ENCODE data around the gene NOX5. TPM values are rescaled to one million over a fixed set of nuclear protein-coding genes. Genes with fewer than 3 reads are reported as not detected.

The NOX5 gene
- total RNA-seq, 1 donor, result not detected

DNA sequence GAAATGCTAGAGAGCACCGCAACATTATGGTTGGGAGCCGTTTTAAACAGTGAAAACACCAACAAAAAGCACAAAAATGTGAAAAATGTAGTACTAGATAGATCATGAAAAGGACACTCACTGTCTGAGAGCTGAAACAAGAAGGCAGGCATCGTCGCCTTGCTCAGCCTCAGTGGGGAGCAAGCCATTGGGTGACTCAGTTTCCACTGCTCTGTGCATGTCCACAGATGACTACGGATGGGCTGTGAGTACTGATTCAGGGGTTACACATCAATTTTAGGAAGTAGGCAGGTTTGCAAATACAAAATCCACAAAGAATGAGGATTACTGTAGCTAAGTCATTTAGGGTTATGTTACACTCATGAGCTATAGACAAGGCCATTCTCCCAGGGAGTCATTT lies 10.8 kb downstream of the NOX5 start:
- no peak overlapping the region for H3K4me3 ChIP-seq (ENCODE audit: low read length)
- H3K27me3 ChIP-seq (ENCODE audit: insufficient read depth, low read length), result no peaks in the 10 kb centered on the region
- H3K9me3 ChIP-seq (ENCODE audit: low read depth, low read length), result no peaks in the 10 kb centered on the region
- no peaks in the 10 kb centered on the region for H3K4me1 ChIP-seq (ENCODE audit: insufficient read depth, low read length)

DNA sequence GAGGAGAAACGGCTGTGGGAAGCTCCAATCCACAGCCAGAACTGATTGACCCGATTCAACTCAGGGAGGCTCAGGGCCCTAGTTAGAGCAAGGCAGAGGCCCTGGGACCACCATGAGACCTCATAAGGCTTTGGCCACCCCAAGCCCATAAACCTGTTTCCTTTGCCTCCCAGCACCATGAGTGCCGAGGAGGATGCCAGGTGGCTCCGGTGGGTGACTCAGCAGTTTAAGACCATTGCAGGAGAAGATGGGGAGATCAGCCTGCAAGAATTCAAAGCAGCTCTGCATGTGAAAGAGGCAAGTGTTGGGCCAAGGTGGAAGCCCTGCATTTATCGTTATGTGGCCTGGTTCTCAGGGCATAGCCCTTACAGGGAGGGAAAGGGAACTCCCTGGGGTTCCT lies 11.9 kb downstream of the NOX5 start:
- Histone ChIP-seq H3K4me1 (ENCODE audit: insufficient read depth, low read length) (peaks cover 1% of the 10 kb centered on the region), H3K27me3 (ENCODE audit: insufficient read depth, low read length) (no peaks in the 10 kb centered on the region), H3K9me3 (ENCODE audit: low read depth, low read length) (no peaks in the 10 kb centered on the region), H3K4me3 (ENCODE audit: low read length) (no peak overlapping the region)

DNA sequence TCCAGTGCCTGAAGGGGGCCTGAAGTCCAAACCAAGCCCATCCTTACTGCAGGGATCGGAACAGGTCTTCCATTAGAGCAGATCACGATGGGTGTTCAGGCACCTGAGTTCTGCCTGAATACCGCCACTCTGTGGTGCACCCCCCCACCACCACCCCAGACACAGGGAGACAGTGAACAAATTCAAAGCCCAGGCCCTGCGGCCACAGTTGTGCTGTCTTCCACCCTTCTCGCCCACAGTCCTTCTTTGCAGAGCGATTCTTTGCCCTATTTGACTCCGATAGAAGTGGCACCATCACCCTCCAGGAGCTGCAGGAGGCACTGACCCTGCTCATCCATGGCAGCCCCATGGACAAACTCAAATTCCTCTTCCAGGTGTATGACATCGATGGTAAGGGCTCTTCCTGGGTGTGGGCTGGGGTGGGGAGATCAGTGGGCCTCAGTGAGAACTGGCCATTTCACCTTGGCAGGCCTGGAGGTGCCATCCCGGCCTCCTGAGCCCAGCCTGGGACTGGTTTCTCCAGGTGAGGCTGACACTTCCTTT lies 13.6 kb downstream of the NOX5 start:
- H3K4me1 ChIP-seq (ENCODE audit: insufficient read depth, low read length), result peaks cover 9% of the 10 kb centered on the region
- no peaks in the 10 kb centered on the region for H3K27me3 ChIP-seq (ENCODE audit: insufficient read depth, low read length)
- no peaks in the 10 kb centered on the region for H3K9me3 ChIP-seq (ENCODE audit: low read depth, low read length)
- H3K4me3 ChIP-seq (ENCODE audit: low read length), result no peak overlapping the region

DNA sequence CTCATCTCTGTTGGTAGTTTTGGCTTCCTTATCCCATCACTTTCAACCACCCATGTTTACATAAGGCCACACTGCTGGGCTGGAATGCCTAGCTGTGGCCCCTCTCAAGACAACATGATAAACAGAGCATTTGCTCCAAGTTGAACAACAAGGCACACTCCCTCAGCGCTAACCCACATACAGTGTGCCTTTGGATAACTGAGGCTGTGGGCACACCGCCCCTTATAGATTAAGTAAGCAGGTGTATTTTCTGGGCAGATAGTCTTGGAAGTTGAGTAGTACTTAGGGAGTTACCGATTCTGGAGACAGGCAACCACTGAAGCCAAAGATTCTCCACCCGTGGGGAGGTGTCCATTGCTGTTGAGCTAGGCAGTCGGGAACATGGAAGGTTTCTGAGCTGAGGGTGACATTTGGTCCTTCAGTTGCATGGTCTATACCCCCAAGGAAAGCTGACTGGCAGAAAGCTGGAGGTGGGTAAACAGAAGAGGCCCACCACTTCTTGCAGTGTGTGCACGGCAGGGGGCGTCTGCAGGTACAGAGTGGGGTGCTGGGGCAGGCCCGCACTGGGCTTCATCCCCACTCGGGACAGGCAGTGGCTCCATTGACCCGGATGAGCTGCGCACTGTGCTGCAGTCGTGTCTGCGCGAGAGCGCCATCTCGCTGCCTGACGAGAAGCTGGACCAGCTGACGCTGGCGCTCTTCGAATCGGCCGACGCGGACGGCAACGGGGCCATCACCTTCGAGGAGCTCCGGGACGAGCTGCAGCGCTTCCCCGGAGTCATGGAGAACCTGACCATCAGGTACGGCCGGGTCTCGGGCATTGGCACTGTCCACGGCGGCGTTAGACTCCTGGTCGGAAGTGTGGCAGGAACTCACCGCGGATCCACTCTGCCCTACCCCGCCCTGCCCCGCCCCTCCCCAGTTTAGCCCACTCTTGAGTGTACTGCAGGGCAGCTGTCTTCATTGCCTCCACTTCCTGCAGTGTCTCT lies 16.8 kb downstream of the NOX5 start:
- no peaks in the 10 kb centered on the region for H3K9me3 ChIP-seq (ENCODE audit: low read depth, low read length)
- H3K4me3 ChIP-seq (ENCODE audit: low read length), result no peak overlapping the region
- no peaks in the 10 kb centered on the region for H3K27me3 ChIP-seq (ENCODE audit: insufficient read depth, low read length)
- peaks cover 9% of the 10 kb centered on the region for H3K4me1 ChIP-seq (ENCODE audit: insufficient read depth, low read length)

DNA sequence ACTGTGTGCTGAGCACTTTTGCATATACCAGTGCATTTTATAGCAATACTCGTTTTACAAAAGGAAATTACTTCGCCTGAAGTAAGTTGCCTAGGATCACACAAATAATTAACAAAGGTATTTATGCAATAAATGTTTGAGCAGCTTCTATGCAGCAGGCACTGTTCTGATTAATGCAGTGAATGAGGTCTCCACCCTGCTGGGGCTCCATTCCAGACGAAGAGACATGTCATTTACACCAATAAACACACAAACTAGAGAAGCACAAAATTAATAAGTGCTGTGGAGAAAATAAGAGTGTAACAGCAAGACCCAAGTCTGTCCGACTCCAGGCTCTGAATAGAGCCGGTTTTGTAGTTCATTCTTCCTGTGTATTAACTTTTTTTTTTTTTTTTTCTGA lies 17.5 kb downstream of the NOX5 start:
- H3K4me3 ChIP-seq (ENCODE audit: low read length), result no peak overlapping the region
- no peaks in the 10 kb centered on the region for H3K9me3 ChIP-seq (ENCODE audit: low read depth, low read length)
- peaks cover 9% of the 10 kb centered on the region for H3K4me1 ChIP-seq (ENCODE audit: insufficient read depth, low read length)

DNA sequence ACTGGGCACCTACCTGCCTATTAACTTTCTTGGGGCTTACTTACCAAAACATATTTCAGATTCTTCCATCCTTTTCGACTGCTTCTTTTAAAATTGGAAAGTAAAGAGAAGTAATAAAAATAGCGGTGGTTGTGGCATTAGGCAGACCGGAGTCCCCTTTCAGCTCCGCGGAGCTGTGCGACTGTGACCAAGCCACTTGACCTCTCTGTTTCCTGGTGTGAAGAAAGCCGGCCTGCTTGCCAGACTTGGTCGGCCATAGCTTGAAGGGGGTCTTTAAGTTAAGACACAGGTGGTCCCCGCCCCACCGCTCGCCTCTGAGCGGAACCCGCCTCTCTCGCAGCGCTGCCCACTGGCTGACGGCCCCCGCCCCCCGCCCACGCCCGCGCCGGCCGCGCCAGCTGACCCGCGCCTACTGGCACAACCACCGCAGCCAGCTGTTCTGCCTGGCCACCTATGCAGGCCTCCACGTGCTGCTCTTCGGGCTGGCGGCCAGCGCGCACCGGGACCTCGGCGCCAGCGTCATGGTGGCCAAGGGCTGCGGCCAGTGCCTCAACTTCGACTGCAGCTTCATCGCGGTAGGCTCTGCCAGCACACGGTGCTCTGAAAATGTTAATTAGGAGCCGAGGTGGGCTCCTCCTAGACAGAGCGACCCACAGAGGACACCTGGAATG lies 18.3 kb downstream of the NOX5 start:
- H3K9me3 ChIP-seq (ENCODE audit: low read depth, low read length), result no peaks in the 10 kb centered on the region
- H3K4me1 ChIP-seq (ENCODE audit: insufficient read depth, low read length), result peaks cover 9% of the 10 kb centered on the region
- H3K4me3 ChIP-seq (ENCODE audit: low read length), result no peak overlapping the region
- no peaks in the 10 kb centered on the region for H3K27me3 ChIP-seq (ENCODE audit: insufficient read depth, low read length)

More for the DNA sequence above, 17.5 kb downstream of the NOX5 start:
- H3K27me3 ChIP-seq (ENCODE audit: insufficient read depth, low read length), result no peaks in the 10 kb centered on the region

DNA sequence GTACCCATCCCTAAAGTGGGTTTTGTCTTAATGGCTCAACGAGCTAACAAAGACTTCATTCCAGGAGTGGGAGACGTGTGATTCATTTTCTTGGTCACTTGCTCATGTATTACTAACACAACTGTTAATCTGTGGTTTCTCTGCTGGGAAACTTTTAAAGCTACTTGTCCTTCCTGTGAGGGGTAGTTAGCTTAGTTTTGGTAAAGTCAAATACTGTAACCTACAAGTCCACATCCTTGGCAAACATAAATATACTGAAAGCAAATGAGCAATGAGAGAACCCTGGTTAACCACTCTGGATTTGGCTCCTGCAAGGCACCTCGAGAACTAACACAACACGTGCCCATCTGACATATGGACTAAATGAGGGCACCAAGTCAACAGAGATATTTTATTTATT lies 19.9 kb downstream of the NOX5 start:
- Histone ChIP-seq H3K4me3 (ENCODE audit: low read length) (no peak overlapping the region), H3K9me3 (ENCODE audit: low read depth, low read length) (no peaks in the 10 kb centered on the region), H3K27me3 (ENCODE audit: insufficient read depth, low read length) (no peaks in the 10 kb centered on the region), H3K4me1 (ENCODE audit: insufficient read depth, low read length) (peaks cover 9% of the 10 kb centered on the region)

DNA sequence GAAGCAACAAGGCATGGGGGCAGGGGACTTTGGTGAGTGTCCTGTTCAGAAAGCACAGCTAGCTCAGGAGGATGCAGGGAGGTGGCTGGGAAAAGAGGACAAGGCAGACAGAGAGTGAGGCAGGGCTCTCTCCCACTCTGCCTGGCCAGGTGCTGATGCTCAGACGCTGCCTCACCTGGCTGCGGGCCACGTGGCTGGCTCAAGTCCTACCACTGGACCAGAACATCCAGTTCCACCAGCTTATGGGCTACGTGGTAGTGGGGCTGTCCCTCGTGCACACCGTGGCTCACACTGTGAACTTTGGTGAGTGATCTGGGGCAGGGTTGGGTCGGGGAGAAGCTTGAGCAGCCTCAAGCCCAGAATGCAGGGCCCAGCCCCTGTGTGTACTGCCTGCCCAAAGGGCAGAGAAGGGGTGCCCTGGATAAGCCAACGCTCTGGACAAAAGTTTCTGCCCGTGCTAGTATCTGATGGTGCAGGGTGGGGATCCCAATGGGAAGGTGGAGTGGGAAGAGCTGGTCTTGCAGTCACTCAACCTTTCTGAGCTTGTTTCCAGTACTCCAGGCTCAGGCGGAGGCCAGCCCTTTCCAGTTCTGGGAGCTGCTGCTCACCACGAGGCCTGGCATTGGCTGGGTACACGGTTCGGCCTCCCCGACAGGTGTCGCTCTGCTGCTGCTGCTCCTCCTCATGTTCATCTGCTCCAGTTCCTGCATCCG lies 20.9 kb downstream of the NOX5 start:
- H3K9me3 ChIP-seq (ENCODE audit: low read depth, low read length), result no peaks in the 10 kb centered on the region
- H3K4me1 ChIP-seq (ENCODE audit: insufficient read depth, low read length), result peaks cover 9% of the 10 kb centered on the region
- H3K27me3 ChIP-seq (ENCODE audit: insufficient read depth, low read length), result no peaks in the 10 kb centered on the region
- H3K4me3 ChIP-seq (ENCODE audit: low read length), result no peak overlapping the region

DNA sequence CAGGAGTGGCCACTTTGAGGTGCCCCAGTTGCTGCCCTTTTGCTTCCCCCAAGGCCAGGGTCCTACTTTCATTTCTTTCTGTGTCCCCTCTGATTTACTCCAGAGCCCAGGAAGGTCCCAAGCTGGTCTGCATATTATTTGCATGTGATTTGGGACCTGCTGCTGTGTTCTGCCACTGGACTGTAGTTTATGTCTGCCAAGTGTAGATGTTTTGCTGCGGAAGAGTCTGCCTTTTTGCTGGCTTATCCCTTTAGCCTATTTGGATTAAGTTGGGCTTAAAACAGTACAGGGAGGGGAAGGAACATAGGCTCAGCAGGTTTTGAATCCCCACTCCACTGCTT lies 21.4 kb downstream of the NOX5 start:
- H3K4me3 ChIP-seq (ENCODE audit: low read length), result no peak overlapping the region
- no peaks in the 10 kb centered on the region for H3K9me3 ChIP-seq (ENCODE audit: low read depth, low read length)
- no peaks in the 10 kb centered on the region for H3K27me3 ChIP-seq (ENCODE audit: insufficient read depth, low read length)
- peaks cover 9% of the 10 kb centered on the region for H3K4me1 ChIP-seq (ENCODE audit: insufficient read depth, low read length)

DNA sequence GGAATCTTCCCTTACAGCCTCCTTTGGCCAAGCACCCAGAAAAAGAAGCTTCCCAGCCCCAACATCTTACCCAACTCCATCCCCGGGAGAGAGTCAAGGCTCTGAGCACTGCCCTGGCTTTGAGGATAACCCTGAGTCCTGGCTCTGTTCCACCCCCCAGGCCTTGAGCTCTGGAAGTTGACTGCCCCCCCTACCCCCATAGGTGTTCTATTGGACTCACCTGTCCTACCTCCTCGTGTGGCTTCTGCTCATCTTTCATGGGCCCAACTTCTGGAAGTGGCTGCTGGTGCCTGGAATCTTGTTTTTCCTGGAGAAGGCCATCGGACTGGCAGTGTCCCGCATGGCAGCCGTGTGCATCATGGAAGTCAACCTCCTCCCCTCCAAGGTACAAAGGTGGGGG lies 22.3 kb downstream of the NOX5 start:
- Histone ChIP-seq H3K9me3 (ENCODE audit: low read depth, low read length) (no peaks in the 10 kb centered on the region), H3K27me3 (ENCODE audit: insufficient read depth, low read length) (no peaks in the 10 kb centered on the region), H3K4me3 (ENCODE audit: low read length) (no peak overlapping the region), H3K4me1 (ENCODE audit: insufficient read depth, low read length) (peaks cover 3% of the 10 kb centered on the region)

DNA sequence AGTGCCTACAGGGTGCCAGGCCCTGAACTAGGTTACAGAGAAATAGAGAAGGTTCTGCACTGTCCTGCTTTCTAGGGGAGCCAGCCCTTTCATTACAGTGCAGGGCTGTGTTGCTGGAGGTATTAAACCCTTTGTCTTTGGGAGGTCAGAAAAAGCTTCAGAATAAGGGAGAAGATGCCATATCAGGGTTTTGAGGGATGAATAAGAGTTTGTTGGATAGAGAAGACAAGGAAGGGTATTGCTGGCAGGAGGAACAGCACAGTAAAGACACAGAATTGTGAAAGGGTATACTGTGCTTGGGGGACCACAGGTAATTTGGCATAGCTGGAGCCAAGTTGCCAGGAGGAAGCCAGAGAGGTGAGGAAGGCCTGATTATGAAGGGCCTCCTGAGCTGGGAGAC lies 23.0 kb downstream of the NOX5 start:
- no peaks in the 10 kb centered on the region for H3K4me1 ChIP-seq (ENCODE audit: insufficient read depth, low read length)
- H3K27me3 ChIP-seq (ENCODE audit: insufficient read depth, low read length), result no peaks in the 10 kb centered on the region
- H3K4me3 ChIP-seq (ENCODE audit: low read length), result no peak overlapping the region
- H3K9me3 ChIP-seq (ENCODE audit: low read depth, low read length), result no peaks in the 10 kb centered on the region

DNA sequence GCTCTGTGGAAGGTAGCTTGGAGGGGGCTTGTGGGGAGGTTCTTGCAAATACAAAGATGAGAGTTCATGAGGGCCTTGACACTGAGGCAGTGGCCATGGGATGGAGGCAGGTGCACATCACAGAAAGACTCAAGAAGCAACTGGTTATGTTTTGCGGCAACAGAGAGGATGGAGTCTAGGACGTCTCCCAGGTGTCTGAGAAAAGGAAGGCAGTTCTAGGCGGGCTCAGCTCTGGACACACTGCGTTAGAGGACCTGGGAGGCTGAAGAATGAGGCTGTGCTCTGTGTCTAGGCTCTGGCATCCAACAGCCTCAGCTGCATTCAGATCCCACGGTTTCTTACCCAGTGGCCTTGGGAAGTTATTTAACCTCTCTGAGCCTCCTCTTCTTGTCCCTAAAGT lies 23.5 kb downstream of the NOX5 start:
- Histone ChIP-seq H3K9me3 (ENCODE audit: low read depth, low read length) (no peaks in the 10 kb centered on the region), H3K4me3 (ENCODE audit: low read length) (no peak overlapping the region), H3K27me3 (ENCODE audit: insufficient read depth, low read length) (no peaks in the 10 kb centered on the region), H3K4me1 (ENCODE audit: insufficient read depth, low read length) (no peaks in the 10 kb centered on the region)

DNA sequence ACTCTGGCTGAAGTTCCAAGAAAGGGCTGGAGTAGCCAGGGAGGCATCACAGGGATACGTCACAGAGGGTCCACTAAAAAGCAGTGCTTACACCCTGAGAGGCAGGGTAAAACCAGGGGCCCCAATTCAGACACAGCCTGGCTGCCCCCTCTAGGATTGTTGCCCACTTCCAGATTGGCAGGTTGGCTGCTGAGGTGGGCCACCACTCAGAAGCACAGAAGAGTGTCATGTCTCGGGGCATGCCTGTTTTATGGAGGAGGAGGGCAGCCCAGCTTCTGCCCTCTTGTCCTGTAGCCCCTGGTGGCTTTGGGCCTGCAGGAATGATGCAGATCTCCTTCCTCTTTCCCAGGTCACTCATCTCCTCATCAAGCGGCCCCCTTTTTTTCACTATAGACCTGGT lies 24.0 kb downstream of the NOX5 start:
- Histone ChIP-seq H3K9me3 (ENCODE audit: low read depth, low read length) (no peaks in the 10 kb centered on the region), H3K27me3 (ENCODE audit: insufficient read depth, low read length) (no peaks in the 10 kb centered on the region), H3K4me3 (ENCODE audit: low read length) (no peak overlapping the region), H3K4me1 (ENCODE audit: insufficient read depth, low read length) (no peaks in the 10 kb centered on the region)

DNA sequence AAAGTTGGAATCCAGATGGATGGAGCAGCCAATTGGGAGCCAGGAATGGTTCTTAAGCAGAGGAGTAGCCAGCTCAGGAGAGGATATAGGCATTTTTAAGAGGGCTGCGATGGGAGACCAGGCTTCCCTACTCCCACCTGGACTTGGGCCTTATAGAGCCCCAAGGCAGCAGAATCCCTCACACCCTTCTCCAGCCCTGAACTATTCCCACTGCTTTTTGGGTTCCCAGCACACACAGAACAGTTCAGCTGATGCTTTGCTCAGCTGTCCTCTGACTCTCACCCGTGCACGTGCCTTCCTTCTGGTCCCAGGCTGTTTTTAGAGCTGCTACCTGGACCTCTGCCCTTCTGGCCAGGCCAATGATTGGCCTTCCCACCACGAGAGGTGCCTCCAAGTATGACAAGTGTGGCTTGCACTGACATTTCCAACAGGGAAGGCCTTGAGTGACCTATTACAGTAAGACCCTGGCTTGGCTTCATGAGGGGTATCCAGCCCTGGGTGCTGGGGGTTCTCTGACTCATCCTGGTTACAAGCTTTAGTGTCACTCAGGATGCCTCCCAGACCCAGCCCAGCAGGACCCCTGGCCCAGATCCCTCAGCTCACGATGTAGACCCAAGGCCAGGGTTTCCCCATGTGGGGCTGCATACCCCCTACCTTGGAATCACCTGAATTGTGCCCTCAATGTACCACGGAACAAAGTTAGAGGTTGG lies 25.2 kb downstream of the NOX5 start:
- Histone ChIP-seq H3K4me3 (ENCODE audit: low read length) (no peak overlapping the region), H3K4me1 (ENCODE audit: insufficient read depth, low read length) (no peaks in the 10 kb centered on the region), H3K9me3 (ENCODE audit: low read depth, low read length) (no peaks in the 10 kb centered on the region), H3K27me3 (ENCODE audit: insufficient read depth, low read length) (no peaks in the 10 kb centered on the region)
